HG03280 (cell line): ENCODE data around the gene AKT1S1.

Experiments used
- ATAC-seq: cut with Tn5 transposase; IDR thresholded peaks from one replicate; pipeline ENCODE4 v1.9.1; 2021; ENCODE audit warnings: mild to moderate bottlenecking, moderate library complexity; ENCODE audit not compliant: unreplicated experiment

Gene AKT1S1

DNA sequence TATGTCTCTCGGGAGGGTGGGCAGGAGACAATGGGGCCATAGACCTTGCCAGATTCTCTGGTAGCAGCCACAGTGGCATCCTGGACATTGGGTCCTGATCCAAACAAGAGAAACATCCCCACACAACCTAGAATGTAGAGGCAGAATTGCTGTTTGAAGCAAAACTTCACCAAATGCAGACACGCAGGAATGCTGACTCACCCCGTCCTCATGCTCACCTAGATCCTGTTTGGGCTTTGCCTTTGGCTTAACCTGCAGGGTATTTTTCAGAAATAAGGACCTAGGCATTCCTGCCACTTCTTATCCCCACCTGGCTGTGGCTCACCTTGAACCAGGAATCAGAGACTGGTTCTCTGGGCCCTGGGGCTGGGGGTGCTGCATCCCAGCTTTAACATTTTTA is 7.6 kb upstream of the AKT1S1 start:
- no peak for ATAC-seq

DNA sequence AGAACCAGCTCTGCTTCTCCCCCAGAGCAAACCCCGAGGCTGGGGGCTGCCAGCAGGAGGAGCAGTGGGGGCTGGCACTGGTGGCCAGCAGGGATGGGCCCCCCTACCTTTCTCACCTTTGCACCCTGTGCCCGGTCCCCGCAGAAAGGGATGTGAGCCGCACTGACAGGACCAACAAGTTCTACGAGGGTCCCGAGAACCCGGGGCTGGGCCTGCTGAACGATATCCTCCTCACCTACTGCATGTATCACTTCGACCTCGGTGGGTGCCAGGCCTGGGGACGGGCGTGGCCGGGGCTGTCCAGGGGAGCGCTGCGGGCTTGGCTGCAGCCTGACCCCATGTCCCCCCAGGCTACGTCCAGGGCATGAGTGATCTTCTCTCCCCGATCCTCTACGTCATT is 7.0 kb upstream of the AKT1S1 start:
- ATAC-seq: no peak

GRCh38 chr19:49883094-49883493 is 5.9 kb upstream of the AKT1S1 start:
- no peak for ATAC-seq

- ATAC-seq: no peak
Measured at GRCh38 chr19:49882643-49883042, 5.5 kb upstream of the AKT1S1 start.

DNA sequence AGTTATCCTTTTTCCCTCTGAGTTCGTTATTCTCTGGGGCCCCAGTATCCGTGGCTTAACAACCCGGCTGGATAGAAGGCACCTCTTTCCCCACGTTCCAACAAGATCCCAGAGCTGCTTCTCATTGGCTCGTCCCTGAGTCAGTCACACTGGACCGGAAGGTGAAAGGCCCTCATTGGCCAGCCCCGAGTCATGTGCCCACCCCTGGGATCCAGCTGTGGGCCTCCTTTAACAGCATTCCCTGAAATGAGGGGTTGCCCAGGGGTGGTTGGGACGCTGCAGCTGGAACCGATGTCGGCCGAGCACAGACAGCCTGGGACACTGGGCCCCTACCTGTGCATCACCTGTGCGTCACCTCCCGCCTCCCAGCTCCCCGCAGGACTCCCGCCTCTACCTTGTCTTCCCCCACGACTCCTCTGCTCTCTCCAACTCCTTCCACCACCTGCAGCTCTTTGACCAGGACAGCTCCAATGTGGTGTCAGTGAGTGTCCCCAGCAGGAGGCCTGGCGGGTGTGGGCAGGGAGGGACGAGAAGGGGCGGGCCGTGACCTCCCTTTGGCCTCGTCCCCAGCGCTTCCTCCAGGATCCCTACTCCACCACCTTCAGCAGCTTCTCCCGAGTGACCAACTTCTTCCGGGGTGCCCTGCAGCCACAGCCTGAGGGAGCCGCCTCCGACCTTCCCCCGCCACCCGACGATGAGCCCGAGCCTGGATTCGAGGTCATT is 4.7 kb upstream of the AKT1S1 start:
- ATAC-seq: no peak

DNA sequence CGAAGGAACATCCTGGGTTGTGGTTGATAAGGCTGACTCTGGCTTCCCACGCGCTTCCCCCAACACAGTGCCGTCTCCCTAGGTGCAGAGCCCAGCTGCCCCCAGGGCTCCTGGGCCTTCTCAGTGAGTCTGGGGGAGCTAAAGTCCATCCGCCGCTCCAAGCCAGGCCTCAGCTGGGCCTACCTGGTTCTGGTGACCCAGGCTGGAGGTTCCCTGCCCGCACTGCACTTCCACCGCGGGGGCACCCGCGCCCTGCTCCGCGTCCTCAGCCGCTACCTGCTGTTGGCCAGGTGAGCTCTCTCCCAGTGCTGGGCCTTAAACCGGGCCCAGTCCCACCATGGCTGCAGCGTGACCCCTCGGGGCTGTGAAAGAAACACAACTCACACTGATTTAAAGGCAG is 4.0 kb upstream of the AKT1S1 start:
- ATAC-seq: no peak

GRCh38 chr19:49880162-49880869 is 3.2 kb upstream of the AKT1S1 start:
- no peak for ATAC-seq

DNA sequence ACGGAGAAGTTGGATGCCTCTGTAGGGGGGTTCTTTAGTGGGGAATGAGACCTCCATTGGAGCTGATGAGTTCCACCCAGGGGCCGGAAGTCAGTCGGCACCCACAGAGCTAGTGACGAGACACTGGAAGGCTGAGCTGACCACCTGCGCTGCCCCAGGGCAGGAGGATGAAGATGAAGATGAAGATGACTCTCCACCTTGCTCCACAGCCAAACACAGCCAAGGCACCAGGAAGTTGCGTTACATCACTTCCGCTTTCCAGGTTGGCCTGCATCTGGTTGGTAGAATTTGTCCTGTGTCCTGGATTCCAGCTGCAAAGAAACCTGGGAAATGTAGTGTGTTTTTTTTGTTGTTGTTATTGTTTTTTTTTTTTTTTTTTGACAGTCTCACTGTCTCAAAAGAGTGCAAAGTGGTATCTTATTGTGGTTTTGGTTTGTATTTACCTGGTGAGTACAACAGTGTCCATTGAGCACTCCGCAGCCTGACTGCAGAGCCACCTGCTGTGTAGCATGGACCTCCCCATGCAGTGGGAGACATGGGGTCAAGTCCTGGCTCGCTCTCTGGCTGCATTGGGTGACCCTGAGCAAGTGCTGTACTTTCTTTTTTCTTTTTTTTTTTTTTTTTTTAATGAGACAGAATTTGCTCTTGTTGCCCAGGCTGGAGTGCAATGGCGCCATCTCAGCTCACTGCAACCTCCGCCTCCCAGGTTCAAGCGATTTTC is 2.2 kb upstream of the AKT1S1 start:
- no peak for ATAC-seq

GRCh38 chr19:49878744-49879070 is 1.6 kb upstream of the AKT1S1 start:
- ATAC-seq: no peak

DNA sequence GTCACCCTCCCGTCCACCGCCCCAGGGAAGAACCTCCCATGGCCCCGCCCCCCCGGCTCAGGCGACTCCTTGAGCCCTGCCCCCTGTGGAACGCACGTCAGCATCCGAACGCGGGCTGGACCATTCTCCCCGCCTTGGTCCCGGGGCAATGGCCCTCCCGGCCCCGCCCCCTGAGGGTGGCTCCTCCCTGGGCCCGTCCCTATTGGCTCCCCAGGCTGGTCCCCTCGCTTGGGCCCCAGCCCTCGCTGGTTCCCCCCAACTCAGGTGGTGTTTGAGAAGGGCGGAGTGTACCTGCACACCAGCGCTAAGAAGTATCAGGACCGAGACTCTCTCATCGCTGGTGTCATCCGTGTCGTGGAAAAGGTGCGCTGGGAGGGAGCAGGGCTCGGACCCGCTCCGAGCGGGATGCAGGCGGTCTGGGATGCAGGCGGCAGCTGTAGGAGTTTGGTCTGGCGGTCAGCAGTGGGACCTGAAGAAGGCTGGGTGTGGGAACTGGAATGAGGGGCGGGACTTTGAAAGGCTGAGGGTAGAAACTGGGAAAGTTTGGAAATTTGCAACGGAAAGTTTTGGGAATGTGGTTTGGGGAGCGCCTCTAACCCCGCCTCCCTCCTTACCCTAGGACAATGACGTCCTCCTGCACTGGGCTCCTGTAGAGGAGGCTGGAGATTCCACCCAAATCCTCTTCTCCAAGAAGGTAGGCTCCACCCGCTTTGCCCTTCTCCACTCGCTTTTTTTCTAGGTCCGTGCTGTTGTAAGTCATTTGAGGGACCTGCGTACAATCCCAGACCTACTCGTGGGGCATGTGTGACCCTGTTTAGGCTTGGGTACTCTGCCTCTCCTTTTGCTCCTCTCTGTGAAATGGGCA is 956 bp upstream of the AKT1S1 start:
- ATAC-seq: peak; percentile 47

DNA sequence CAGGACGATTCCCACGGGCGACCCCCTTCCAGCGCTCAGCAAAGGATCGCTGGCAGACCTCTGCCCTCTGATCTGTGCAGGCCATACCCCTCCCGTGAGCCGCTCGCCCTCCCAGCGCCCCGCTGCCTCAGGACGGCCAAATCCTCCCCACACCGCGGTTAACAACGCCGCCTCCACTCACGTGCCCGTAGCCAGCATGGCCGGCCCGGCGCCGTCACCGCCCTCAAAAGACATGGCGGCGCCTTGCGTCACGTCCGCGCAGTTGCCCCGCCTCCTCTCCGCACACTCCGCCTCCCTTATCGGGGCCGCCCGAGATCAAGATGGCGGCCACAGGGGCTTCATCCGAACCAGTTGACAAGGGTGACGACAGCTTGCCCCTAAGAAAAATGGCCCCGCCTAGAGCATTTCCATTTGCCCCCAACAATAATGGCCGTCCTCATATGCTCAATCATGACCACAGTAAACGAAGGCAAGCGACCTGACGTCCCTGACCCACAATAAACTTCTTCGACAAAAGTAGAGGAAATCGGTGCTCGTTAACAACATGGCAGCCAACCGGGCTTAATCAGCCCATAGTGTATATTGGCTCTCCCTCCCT is 634 bp downstream of the AKT1S1 start:
- ATAC-seq: peak; percentile 49

GRCh38 chr19:49875857-49876421 is 1.2 kb downstream of the AKT1S1 start:
- no peak for ATAC-seq

GRCh38 chr19:49875177-49875576 is 2.0 kb downstream of the AKT1S1 start:
- no peak for ATAC-seq

GRCh38 chr19:49874503-49875157 is 2.5 kb downstream of the AKT1S1 start:
- no peak for ATAC-seq

DNA sequence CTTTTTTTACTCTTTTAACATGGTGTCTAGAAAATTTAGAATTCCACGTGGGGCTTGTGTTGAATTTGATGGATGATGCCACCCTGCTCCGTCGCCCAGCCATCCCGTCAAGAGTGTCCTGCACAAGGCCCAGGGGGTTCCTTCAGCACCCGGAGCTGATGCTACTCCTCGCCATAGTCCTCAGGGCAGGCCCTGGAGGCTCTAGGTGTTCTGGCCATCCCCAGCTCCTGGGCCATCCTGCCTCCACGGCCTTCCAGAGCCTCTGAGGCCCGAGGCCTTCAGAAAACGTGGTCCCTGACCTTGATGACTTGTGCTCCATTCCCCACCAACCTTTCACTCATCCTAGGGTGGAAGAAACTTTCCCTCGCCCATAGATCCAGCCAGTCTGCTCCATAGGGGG is 3.3 kb downstream of the AKT1S1 start:
- ATAC-seq: no peak

GRCh38 chr19:49873129-49873521 is 4.0 kb downstream of the AKT1S1 start:
- no peak for ATAC-seq

DNA sequence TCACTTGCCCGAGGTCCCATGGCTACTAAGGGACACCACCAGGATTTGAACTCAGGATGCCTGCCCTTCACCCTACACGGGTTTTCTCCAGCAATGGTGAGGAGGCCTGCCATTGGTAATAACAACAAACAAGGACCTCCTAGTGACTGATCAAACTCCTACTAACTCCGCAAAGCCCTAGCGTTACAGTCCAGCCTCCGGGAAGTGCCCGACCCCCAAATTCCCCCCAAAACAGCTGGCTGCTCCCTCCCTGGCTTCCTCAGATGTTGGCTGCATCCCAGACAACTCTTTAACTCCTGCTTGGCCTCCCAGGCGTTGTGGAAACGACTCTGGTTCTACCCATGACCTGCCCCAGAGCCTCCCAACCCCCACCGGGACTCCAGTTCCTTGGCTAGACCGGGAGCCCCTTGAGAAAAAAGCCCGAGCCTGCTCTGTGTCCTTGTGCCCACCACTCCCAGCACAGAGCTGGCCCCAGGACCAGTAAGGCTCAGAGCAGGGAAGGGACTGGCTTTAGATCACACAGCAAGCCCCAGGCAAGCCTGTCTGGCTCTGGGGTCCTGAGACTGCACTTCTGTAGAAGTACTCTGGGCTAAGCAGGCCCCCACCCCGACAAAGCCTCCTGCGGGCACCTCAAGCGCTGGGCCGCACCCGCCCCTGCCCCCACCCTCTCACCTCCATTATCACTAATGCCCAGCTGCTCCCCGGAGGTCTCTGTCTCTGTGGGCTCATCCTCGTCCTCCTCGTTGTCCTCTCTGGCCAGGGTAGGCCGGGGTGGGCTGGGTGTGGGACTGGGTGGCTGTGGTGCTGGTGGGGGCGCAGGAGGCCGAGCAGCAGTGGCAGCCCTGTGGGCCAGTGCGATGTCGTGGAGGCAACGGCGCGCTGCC is 4.7 kb downstream of the AKT1S1 start:
- no peak for ATAC-seq

DNA sequence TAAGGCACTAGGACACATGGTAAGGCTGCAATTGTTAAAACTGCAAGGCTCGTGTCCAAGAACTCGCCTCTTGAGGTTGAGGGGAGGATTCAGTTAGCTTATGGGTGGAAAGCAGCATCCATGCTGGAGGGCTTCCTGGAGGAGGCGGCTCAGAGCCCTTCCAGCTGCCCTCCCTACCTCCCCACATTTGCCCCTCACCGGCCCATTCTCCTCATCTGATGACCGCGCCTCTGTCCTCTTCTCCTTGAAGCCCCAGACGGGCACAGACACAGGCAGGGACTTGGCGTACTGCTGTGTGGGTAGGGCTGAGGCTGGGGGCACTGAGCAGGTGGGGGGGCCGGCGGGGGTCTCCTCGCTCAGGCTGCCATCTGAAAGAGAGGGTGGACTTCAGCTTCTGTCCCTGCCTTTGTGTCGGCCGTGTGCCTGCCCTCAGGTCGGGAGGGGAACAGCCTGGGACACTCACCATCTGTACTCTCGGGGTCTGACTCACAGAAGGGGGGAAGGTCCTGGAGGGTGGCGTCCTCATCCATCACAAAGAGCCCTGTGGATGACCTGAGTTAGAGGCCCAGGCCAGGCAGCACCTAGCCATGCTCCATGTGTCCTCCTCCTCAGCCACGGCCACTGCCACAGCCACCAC is 5.7 kb downstream of the AKT1S1 start:
- ATAC-seq: no peak
